Caco-2 (cell line): ENCODE measurements around the gene DPPA2. TPM values are rescaled to one million over a fixed set of nuclear protein-coding genes. Genes with fewer than 3 reads are reported as not detected.

Experiments
- BruUV-seq: library from RNA; stranded (reverse); fragments of 400-500 nt; replicated peaks from 2 replicates; lab custom pipeline; 2021; lab: Mats Ljungman, UMichigan
- CTCF ChIA-PET: fragments of 300-600 bp; sonication (Branson Sonifier 250); formaldehyde crosslinking; loops from one replicate; lab custom pipeline; 2022; ENCODE audit warnings: antibody characterized with exemption; lab: Charles Lee
- POLR2A ChIA-PET: fragments of 300-600 bp; sonication (Branson Sonifier 250); formaldehyde crosslinking; loops from one replicate; lab custom pipeline; 2022; ENCODE audit warnings: antibody characterized with exemption; lab: Charles Lee
- DNase-seq, 2 experiments: peaks; one replicate each; pipeline versions ENCODE4 v3.0.0 to v3.0.0-alpha.2; 2020 to 2022
- H3K27me3 ChIP-seq: replicated peaks from 2 replicates; pipeline ENCODE4 v1.6.0; 2011; ENCODE audit warnings: low read length; ENCODE audit not compliant: control insufficient read depth, insufficient read depth
- H3K36me3 ChIP-seq: 2 replicates; pipeline ENCODE4 v1.5.1; 2011; ENCODE audit warnings: low read length; ENCODE audit not compliant: control insufficient read depth, insufficient read depth
- H3K4me1 ChIP-seq: fragments of 250-450 bp; sonication (Bioruptor Pico); 2 replicates; pipeline ENCODE4 v1.5.1; 2020; ENCODE audit warnings: mild to moderate bottlenecking
- H3K4me3 ChIP-seq: 2 replicates; pipeline ENCODE4 v1.5.1; 2011; ENCODE audit warnings: low read depth, mild to moderate bottlenecking, control low read depth, low read length
- H3K9me3 ChIP-seq: fragments of 250-450 bp; sonication (Bioruptor Pico); 2 replicates; pipeline ENCODE4 v1.5.1; 2020; ENCODE audit warnings: mild to moderate bottlenecking, moderate library complexity
- H3K27ac Mint-ChIP-seq: one replicate; pipeline ENCODE4 v1.8.0; 2022; ENCODE audit warnings: mixed read lengths; ENCODE audit not compliant: unreplicated experiment
- H3K27me3 Mint-ChIP-seq: one replicate; pipeline ENCODE4 v1.8.0; 2022; ENCODE audit warnings: mixed read lengths; ENCODE audit not compliant: insufficient read depth, unreplicated experiment
- H3K36me3 Mint-ChIP-seq: one replicate; pipeline ENCODE4 v1.8.0; 2022; ENCODE audit warnings: mild to moderate bottlenecking, mixed read lengths; ENCODE audit not compliant: insufficient read depth, unreplicated experiment
- H3K4me1 Mint-ChIP-seq: one replicate; pipeline ENCODE4 v1.8.0; 2022; ENCODE audit warnings: low read depth, mixed read lengths; ENCODE audit not compliant: unreplicated experiment
- H3K4me3 Mint-ChIP-seq: one replicate; pipeline ENCODE4 v1.8.0; 2022; ENCODE audit warnings: mild to moderate bottlenecking, moderate library complexity, mixed read lengths; ENCODE audit not compliant: unreplicated experiment
- H3K9me3 Mint-ChIP-seq: one replicate; pipeline ENCODE4 v1.8.0; 2022; ENCODE audit warnings: mixed read lengths; ENCODE audit not compliant: unreplicated experiment
- CTCF ChIP-seq, 2 experiments: fragments of 200-600 bp in 1 of 2; IDR thresholded peaks; 1 replicate in 1 of 2; 2 replicates in 1 of 2; pipeline versions ENCODE4 v1.5.1 to v1.8.0; 2011 to 2022; ENCODE audit warnings: antibody characterized with exemption in 1 of 2, control low read depth in 1 of 2, inconsistent platforms in 1 of 2, low read depth in 1 of 2, low read length in 1 of 2, mild to moderate bottlenecking in 1 of 2, moderate library complexity in 1 of 2; ENCODE audit not compliant: insufficient read depth in 1 of 2, severe bottlenecking in 1 of 2, unreplicated experiment in 1 of 2
- intact Hi-C: fragments of 100-400 bp; cut with micrococcal nuclease; formaldehyde crosslinking; loops from one replicate; pipeline ENCODE4 v1.10.0; 2022; ENCODE audit not compliant: unreplicated experiment
- total RNA-seq: library from RNA; stranded (reverse); gene quantifications from 2 replicates; pipeline ENCODE4 v1.2.3, GENCODE V29; 2022

The DPPA2 gene
- total RNA-seq, 1 experiment from 2014 or later = not detected

DNA sequence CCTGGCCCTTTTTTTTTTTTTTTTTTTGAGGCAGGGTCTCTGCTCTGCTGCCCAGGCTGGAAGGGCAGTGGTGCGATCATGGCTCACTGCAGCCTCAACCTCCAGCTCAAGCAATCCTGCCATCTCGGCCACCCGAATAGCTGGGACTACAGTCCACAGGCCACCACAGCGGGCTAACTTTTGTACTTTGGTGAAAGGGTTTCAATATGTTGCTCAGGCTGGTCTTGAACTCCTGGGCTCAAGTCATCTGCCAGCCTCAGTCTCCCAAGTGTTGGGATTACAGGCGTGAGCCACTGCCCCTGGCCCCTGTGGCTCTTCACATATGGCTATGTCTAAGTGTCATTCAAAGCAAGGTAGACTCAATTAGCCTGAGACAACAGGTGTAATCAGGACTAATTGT, 8.8 kb upstream of the DPPA2 start:
- no peaks in the 10 kb centered on the region for H3K9me3 ChIP-seq
- no TSS peak for BruUV-seq
- intact Hi-C loops = no loop called here

GRCh38 chr3:109313061-109313460, 3.3 kb downstream of the DPPA2 start:
- intact Hi-C loops = no loop called here
- Histone ChIP-seq H3K9me3 (no peaks in the 10 kb centered on the region), H3K27me3 (no peaks in the 10 kb centered on the region), H3K4me3 (no peak overlapping the region), H3K36me3 (no peaks in the 10 kb centered on the region), H3K4me1 (no peaks in the 10 kb centered on the region)
- Mint-ChIP-seq H3K4me3 (no peak overlapping the region), H3K27me3 (no peaks in the 10 kb centered on the region), H3K36me3 (no peaks in the 10 kb centered on the region), H3K27ac (no peak overlapping the region), H3K4me1 (no peaks in the 10 kb centered on the region), H3K9me3 (no peaks in the 10 kb centered on the region)
- DNase-seq = no peak
- POLR2A ChIA-PET = no interaction called here
- no TSS peak for BruUV-seq
- CTCF ChIA-PET = no interaction called here
- no peak for TF ChIP-seq CTCF (IDR thresholded peaks at IDR 0.05; ENCODE audit: insufficient read depth in 1 of 2, low read depth in 1 of 2, low read length in 1 of 2, severe bottlenecking in 1 of 2, unreplicated experiment in 1 of 2)

More for the DNA sequence above, 8.8 kb upstream of the DPPA2 start:
- Mint-ChIP-seq H3K4me3 (no peak overlapping the region), H3K27ac (no peak overlapping the region), H3K4me1 (no peaks in the 10 kb centered on the region), H3K27me3 (no peaks in the 10 kb centered on the region), H3K36me3 (no peaks in the 10 kb centered on the region), H3K9me3 (no peaks in the 10 kb centered on the region)
- no peak for DNase-seq
- CTCF ChIA-PET = no interaction called here
- TF ChIP-seq CTCF (IDR thresholded peaks at IDR 0.05; ENCODE audit: insufficient read depth in 1 of 2, low read depth in 1 of 2, low read length in 1 of 2, severe bottlenecking in 1 of 2, unreplicated experiment in 1 of 2) = no peak
- no peaks in the 10 kb centered on the region for H3K27me3 ChIP-seq
- POLR2A ChIA-PET = no interaction called here
- no peaks in the 10 kb centered on the region for H3K36me3 ChIP-seq
- no peaks in the 10 kb centered on the region for H3K4me1 ChIP-seq
- H3K4me3 ChIP-seq = no peak overlapping the region

DNA sequence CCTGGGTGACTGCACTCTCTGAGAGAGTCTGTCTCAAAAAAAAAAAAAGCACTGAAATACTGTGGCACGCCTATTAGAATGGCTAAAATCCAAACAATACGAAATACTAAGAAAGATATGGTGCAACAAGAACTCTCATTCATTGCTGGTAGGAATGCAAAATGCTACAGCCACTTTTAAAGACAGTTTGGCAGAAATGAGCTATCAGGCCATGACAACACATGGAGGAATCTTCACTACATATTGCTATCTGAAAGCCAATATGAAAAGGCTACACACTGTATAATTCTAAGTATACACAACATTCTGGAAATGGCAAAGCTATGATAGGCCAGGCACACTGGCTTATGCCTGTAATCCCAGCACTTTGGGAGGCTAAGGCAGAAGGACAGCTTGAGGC, 18.8 kb downstream of the DPPA2 start:
- DNase-seq = no peak
- intact Hi-C loops = no loop called here
- Histone ChIP-seq H3K36me3 (no peaks in the 10 kb centered on the region), H3K27me3 (no peaks in the 10 kb centered on the region), H3K4me1 (no peaks in the 10 kb centered on the region), H3K9me3 (no peaks in the 10 kb centered on the region), H3K4me3 (no peak overlapping the region)
- H3K36me3 Mint-ChIP-seq = no peaks in the 10 kb centered on the region
- POLR2A ChIA-PET = no interaction called here
- no peaks in the 10 kb centered on the region for H3K27me3 Mint-ChIP-seq
- no peak overlapping the region for H3K4me3 Mint-ChIP-seq
- H3K4me1 Mint-ChIP-seq = no peaks in the 10 kb centered on the region
- CTCF ChIA-PET = interaction anchor here (0.7 kb wide), 1 partner anchor 180 kb away, joined by 3 read pairs; no protein-coding TSS in a partner anchor
- no peak overlapping the region for H3K27ac Mint-ChIP-seq
- H3K9me3 Mint-ChIP-seq = no peaks in the 10 kb centered on the region
- no peak for TF ChIP-seq CTCF (IDR thresholded peaks at IDR 0.05; ENCODE audit: insufficient read depth in 1 of 2, low read depth in 1 of 2, low read length in 1 of 2, severe bottlenecking in 1 of 2, unreplicated experiment in 1 of 2)
- BruUV-seq = no TSS peak
